ENCODE measurements around the gene ABCB9.

DNA sequence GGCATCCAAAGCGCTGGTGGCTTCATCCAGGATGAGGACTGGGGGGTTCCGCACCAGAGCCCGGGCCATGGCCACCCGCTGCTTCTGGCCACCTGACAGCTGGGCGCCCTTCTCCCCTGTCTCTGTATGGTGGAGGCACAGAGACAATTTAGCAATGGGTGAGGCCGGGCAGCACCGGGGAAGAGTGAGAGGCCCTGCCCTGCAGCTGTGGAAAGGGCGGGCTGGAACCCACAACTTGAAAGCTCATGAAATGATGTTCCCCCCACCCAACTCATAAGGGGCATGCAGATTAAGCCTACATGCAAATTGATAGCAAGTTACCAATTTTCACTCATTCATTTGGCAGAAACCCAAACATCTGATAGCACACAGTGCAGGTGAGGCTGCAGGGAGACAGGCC, 34.1 kb downstream of the ABCB9 start:
- TF ChIP-seq, protein P1, sequence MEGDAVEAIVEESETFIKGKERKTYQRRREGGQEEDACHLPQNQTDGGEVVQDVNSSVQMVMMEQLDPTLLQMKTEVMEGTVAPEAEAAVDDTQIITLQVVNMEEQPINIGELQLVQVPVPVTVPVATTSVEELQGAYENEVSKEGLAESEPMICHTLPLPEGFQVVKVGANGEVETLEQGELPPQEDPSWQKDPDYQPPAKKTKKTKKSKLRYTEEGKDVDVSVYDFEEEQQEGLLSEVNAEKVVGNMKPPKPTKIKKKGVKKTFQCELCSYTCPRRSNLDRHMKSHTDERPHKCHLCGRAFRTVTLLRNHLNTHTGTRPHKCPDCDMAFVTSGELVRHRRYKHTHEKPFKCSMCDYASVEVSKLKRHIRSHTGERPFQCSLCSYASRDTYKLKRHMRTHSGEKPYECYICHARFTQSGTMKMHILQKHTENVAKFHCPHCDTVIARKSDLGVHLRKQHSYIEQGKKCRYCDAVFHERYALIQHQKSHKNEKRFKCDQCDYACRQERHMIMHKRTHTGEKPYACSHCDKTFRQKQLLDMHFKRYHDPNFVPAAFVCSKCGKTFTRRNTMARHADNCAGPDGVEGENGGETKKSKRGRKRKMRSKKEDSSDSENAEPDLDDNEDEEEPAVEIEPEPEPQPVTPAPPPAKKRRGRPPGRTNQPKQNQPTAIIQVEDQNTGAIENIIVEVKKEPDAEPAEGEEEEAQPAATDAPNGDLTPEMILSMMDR (conservative IDR thresholded peaks at IDR 0.05; ENCODE audit: low read depth in 2 of 2): no peak
- TF ChIP-seq EZH2 (IDR thresholded peaks at IDR 0.05; ENCODE audit: low read depth, unreplicated experiment) (no peak), POLR2AphosphoS5 (IDR thresholded peaks at IDR 0.05; ENCODE audit: low read depth) (no peak), EZH2phosphoT487 (IDR thresholded peaks at IDR 0.05; ENCODE audit: unreplicated experiment) (no peak), CREB1 (CRISPR knock-in tag; IDR thresholded peaks at IDR 0.05; ENCODE audit: low read depth) (no peak), JUNB (IDR thresholded peaks at IDR 0.05; ENCODE audit: unreplicated experiment) (no peak)
- TF ChIP-seq, protein P2, sequence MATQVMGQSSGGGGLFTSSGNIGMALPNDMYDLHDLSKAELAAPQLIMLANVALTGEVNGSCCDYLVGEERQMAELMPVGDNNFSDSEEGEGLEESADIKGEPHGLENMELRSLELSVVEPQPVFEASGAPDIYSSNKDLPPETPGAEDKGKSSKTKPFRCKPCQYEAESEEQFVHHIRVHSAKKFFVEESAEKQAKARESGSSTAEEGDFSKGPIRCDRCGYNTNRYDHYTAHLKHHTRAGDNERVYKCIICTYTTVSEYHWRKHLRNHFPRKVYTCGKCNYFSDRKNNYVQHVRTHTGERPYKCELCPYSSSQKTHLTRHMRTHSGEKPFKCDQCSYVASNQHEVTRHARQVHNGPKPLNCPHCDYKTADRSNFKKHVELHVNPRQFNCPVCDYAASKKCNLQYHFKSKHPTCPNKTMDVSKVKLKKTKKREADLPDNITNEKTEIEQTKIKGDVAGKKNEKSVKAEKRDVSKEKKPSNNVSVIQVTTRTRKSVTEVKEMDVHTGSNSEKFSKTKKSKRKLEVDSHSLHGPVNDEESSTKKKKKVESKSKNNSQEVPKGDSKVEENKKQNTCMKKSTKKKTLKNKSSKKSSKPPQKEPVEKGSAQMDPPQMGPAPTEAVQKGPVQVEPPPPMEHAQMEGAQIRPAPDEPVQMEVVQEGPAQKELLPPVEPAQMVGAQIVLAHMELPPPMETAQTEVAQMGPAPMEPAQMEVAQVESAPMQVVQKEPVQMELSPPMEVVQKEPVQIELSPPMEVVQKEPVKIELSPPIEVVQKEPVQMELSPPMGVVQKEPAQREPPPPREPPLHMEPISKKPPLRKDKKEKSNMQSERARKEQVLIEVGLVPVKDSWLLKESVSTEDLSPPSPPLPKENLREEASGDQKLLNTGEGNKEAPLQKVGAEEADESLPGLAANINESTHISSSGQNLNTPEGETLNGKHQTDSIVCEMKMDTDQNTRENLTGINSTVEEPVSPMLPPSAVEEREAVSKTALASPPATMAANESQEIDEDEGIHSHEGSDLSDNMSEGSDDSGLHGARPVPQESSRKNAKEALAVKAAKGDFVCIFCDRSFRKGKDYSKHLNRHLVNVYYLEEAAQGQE (IDR thresholded peaks at IDR 0.05; ENCODE audit: unreplicated experiment): no peak
